ENCODE measurements around the gene LRP8. TPM values are rescaled to one million over a fixed set of nuclear protein-coding genes. Genes with fewer than 3 reads are reported as not detected.

LRP8 gene
- total RNA-seq, 4 donors from 2014 or later: 1.4 to 9.8 (median 4.3) TPM

GRCh38 chr1:53359934-53360276 is 32.0 kb upstream of the LRP8 start:
- TF ChIP-seq CTCF (IDR thresholded peaks at IDR 0.05; ENCODE audit: low read depth): no peak

- TF ChIP-seq CTCF (IDR thresholded peaks at IDR 0.05; ENCODE audit: low read depth): no peak
Observed at GRCh38 chr1:53359225-53359933, 31.5 kb upstream of the LRP8 start.

GRCh38 chr1:53356637-53357036 is 28.8 kb upstream of the LRP8 start:
- no peak for TF ChIP-seq CTCF (IDR thresholded peaks at IDR 0.05; ENCODE audit: low read depth)

GRCh38 chr1:53354119-53354518 is 26.2 kb upstream of the LRP8 start:
- TF ChIP-seq CTCF (IDR thresholded peaks at IDR 0.05; ENCODE audit: low read depth): no peak

- TF ChIP-seq CTCF (IDR thresholded peaks at IDR 0.05; ENCODE audit: low read depth): no peak
Observed at GRCh38 chr1:53352561-53352960, 24.7 kb upstream of the LRP8 start.

- TF ChIP-seq CTCF (IDR thresholded peaks at IDR 0.05; ENCODE audit: low read depth): no peak
Observed at GRCh38 chr1:53350853-53351767, 23.2 kb upstream of the LRP8 start.
